GM12872 (cell line): ENCODE data around the gene TAF10.

Source experiments
- TF ChIP-seq, protein P1 (sequence below): IDR thresholded peaks from 3 replicates; pipeline ENCODE4 v1.5.1; 2011; ENCODE audit warnings: low read depth, mild to moderate bottlenecking, low read length, moderate library complexity; ENCODE audit not compliant: insufficient read depth

Gene TAF10

DNA sequence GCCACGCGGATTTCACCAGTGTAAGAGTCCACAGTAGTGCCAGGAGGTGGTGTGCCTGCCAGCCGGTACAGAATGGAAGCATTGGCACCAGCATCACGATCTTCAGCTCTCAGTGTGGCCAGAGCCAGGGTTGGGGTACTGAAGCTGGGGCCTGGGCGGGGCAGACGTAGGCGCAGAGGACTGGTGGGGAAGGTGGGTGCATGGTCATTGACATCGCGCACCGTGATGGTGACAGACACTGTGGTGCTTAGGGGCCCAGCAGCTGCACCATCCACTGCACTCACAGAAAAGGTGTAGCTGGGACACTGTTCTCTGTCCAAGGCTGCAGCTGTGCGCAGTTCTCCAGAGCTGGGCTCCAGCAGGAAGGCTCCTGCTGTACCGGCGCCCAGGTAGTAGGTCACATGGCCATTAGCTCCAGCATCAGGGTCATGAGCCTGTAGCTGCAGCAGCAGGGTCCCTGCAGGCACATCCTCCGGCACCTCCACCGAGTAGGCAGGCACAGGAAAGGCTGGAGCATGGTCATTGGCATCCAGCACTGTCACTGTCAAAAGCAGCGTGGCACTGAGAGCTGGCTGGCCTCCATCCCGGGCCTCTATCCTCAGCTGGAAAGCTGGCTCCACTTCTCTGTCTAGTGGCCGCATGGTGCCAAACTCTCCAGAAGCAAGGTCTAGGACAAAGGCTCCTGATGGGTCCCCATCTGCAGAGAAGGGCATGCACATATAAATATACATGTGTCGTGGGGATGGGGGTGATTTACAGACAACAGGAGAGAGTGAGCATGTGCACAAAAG is 15.2 kb upstream of the TAF10 start:
- TF ChIP-seq, protein P1, sequence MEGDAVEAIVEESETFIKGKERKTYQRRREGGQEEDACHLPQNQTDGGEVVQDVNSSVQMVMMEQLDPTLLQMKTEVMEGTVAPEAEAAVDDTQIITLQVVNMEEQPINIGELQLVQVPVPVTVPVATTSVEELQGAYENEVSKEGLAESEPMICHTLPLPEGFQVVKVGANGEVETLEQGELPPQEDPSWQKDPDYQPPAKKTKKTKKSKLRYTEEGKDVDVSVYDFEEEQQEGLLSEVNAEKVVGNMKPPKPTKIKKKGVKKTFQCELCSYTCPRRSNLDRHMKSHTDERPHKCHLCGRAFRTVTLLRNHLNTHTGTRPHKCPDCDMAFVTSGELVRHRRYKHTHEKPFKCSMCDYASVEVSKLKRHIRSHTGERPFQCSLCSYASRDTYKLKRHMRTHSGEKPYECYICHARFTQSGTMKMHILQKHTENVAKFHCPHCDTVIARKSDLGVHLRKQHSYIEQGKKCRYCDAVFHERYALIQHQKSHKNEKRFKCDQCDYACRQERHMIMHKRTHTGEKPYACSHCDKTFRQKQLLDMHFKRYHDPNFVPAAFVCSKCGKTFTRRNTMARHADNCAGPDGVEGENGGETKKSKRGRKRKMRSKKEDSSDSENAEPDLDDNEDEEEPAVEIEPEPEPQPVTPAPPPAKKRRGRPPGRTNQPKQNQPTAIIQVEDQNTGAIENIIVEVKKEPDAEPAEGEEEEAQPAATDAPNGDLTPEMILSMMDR, result no peak

DNA sequence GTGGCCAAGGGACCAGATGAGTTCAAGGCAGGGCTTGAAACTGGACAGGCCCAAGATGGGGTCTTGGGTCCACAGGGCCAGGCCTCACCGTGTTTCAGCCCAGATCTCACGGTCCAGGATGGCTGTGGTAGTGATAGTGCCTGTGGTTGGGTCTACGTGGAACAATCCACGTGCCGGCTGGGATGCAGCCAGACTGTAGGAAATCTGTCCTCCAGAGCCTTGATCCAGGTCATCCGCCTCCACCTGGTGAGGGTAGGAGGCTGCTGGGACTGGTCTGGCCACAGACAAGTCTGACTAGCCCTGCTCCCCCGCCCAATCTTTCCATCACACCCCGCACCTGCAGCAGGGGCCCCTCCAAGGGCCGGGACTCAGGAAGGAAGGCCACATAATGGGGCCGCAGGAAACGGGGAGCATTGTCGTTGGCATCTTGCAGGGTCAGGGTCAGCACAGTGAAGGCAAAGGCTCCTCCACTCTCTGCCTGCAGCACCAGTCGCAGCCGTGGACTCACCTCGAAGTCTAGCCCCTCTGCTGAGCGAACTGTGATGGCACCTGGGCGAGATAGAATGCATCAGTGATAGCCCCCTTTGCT is 13.9 kb upstream of the TAF10 start:
- TF ChIP-seq, protein P1, result no peak

DNA sequence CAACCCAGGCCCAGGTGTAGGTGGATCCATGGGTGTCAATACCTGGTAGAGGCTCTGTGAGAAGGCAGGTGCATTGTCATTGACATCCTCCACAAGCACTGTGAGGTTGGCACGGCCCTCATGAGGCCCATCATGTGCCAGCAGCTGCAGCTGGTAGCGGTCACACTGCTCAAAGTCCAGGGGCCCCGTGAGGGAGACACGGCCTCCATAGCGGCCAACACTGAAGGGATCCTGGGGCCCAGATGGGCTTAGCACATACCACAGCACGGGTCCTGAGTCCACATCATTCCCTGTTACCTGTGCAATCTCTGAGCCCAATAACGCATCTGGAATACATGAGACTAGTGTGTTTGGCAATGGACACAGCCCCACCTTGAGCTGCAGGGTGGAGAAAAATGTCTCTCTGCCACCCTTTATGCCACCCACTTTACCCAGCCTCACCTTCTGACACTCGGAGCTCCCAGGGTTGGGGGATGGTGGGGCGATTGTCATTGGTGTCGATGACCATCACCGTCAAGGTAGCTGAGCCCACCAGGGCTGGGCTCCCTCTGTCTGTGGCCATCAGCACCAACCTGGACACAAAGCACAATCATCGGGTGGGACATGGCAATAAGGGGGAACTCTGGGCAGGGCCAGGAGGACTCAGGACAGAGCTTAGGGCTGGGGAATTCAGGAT is 13.3 kb upstream of the TAF10 start:
- TF ChIP-seq, protein P1, result no peak

DNA sequence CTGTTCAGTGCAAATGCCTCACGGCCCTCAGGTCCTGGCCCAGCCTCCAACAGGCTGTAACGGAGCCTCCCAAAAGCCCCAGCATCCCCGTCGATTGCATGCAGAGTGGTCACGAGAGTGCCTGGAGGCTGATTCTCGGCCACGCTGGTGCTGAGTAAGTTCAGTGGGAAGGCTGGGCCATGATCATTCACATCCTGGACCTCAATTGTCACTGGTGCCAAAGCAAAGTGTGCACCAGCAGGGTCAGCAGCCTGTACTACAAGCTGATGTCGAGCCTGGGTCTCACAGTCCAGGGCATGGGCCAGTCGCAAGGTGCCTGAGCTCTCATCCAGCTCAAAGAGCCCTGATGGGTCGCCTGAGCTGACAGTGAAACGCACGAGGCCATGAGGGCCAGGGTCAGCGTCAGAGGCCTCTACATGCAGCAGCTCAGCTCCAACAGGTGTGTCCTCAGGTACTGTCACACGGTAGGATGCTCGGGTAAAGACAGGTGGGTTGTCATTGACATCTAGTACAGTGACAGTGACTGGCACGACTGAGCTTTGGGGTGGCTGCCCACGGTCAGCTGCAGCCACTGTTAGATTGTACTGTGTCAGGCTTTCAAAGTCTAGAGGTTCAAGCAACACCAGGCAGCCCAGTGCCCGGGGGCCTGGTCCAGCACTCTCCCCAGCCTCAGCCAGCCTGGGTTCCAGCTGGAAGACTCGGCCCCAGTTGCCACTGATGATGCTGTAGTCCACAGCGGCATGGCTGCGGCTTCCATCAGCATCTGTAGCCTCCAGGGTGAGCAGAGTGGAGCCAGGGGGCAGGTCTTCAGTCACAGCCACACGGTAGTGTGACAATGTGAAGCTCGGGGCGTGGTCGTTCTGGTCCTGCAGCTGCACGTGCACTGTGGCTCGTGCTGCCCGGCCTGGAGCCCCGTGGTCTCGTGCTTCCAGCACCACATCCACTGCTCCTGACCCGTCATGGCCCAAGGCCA is 11.7 kb upstream of the TAF10 start:
- TF ChIP-seq, protein P1, result no peak

DNA sequence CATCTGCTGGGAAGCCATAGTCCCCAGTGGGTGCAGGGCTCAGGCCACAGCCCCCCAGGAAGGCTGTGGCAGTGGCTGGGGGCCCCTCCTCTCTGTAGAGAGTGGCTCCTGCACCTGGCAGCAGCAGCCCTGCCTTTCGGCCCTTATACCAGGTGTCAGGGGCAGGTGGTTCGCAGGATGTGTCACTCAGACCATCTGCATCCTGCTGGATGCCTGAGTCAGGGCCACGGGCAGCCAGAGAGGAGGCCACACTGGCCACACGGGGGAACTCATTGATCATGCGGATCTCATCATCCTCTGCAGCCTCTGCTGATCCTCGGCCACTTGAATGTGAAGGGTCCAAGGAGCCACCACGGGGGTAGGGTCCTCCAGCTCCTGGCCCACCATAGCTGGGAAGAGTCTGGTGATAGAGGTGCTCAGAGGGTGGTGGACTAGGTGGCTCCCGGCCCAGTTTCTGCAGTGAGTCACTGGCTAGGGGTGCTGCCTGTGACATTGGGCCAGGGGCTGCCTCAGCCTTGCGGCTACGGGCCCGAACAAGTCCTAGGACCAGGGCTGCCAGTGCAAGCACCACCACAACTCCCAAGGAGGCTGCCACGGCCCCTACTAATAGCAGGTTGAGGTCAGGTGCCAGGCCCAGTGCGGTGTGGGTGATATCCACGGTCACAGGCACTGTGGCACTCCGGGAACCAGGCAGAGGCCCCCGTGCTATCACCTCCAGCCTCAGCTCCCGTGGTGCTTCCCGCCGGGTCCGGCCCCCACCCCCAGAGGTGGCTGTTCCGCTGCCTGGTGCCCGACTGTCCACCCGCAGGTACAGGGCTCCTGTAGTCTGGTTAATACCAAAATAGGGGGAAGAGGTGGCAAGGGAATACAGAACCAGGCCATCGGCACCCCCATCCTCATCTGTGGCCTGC is 10.5 kb upstream of the TAF10 start:
- TF ChIP-seq, protein P1, result no peak

DNA sequence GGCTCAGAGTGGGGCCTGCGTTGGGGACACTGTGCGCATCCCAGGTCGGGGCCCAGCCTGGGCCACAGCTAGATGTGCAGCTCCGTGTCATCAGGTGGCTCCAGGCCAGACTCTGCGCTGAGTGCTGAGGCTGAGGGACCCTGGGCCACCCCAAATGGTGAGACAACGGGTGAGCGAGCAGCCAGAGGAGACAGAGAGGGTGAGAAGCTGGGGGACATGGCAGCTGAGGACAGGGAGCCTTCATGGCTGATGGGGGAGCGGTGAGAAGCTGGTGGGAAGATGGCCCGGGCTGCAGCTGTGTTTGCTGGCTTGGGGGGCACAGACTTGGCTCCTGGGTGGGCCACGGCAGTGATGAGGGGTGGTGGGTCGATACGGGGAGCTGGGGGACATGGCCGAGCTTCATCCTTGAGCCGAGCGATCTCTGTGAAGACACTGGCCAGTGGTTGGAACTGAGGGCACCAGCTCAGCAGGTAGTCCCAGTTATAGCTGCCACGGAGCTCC is 9.7 kb upstream of the TAF10 start:
- TF ChIP-seq, protein P1, result no peak
